ENCODE results near the gene NPLOC4. TPM values are rescaled to one million over a fixed set of nuclear protein-coding genes. Genes with fewer than 3 reads are reported as not detected.

NPLOC4 gene
- total RNA-seq, 2 donors from 2014 or later = 43.8 to 63.0 TPM

GRCh38 chr17:81552244-81553017 is 84.5 kb downstream of the NPLOC4 start, which contains the start of gene FAAP100:
TSS of gene FAAP100 (minus strand) at chr17:81552353. CDS start at chr17:81552330, 23 bp downstream.
- TF ChIP-seq POLR2A (IDR thresholded peaks at IDR 0.05) (peak in 2 of 3 donors; percentile 7 to 79), CTCF (IDR thresholded peaks at IDR 0.05) (peak in 1 of 7 experiments; percentile 15)
- intact Hi-C loops (cut with DNase I) = no loop called here
- Histone ChIP-seq H3K27me3 (no peaks in the 10 kb centered on the region), H3K27ac (peak within 1 kb of the TSS; percentile 47 to 86 (median 72)), H3K36me3 (replicated peaks in 1 of 2; ENCODE audit: insufficient read depth in 1 of 2, low read depth in 2 of 2) (peaks cover 0 to 5% of the 10 kb centered on the region in 2 donors), H3K4me1 (peaks cover 35% of the 10 kb centered on the region), H3K4me3 (peak within 1 kb of the TSS; percentile 57 to 85), H3K9me3 (no peaks in the 10 kb centered on the region)
- DNase-seq (peak; percentile 78 to 83 (median 80)), ATAC-seq (peak; percentile 86)
- WGBS, 2 donors = 0 to 1% methylated on average over 4 to 84 of the region's 85 CpGs

GRCh38 chr17:81551458-81552243 is 85.3 kb downstream of the NPLOC4 start:
- 1% methylated on average over 69 of the region's 69 CpGs; no CpG with 5 or more reads in 1 of the 2 donors for WGBS, 2 donors

GRCh38 chr17:81550830-81551457 is 86.0 kb downstream of the NPLOC4 start:
- ATAC-seq (no peak), DNase-seq (peak in 1 of 4 donors; percentile 22)
- peaks cover 35% of the 10 kb centered on the region for H3K4me1 ChIP-seq
- peak overlapping the region in 1 of 4 donors; percentile 77 for H3K27ac ChIP-seq
- intact Hi-C loops (cut with DNase I) = no loop called here
- H3K36me3 ChIP-seq (replicated peaks in 1 of 2; ENCODE audit: insufficient read depth in 1 of 2, low read depth in 2 of 2) = peaks cover 0 to 5% of the 10 kb centered on the region in 2 donors
- no peaks in the 10 kb centered on the region for H3K27me3 ChIP-seq
- no peaks in the 10 kb centered on the region for H3K9me3 ChIP-seq
- TF ChIP-seq POLR2A (IDR thresholded peaks at IDR 0.05) = no peak
- no peak for TF ChIP-seq CTCF (IDR thresholded peaks at IDR 0.05)
- H3K4me3 ChIP-seq = no peak overlapping the region
- WGBS, 2 donors = 77% methylated on average over 27 of the region's 27 CpGs; no CpG with 5 or more reads in 1 of the 2 donors

More at GRCh38 chr17:81551458-81552243, 85.3 kb downstream of the NPLOC4 start:
- H3K36me3 ChIP-seq (replicated peaks in 1 of 2; ENCODE audit: insufficient read depth in 1 of 2, low read depth in 2 of 2) = peaks cover 0 to 6% of the 10 kb centered on the region in 2 donors
- DNase-seq = peak in 3 of 4 donors; percentile 43 to 53 (median 51)
- intact Hi-C loops (cut with DNase I) = no loop called here
- H3K27ac ChIP-seq = peak overlapping the region; percentile 37 to 86 (median 62)
- TF ChIP-seq POLR2A (IDR thresholded peaks at IDR 0.05) = peak in 1 of 3 donors; percentile 27
- TF ChIP-seq CTCF (IDR thresholded peaks at IDR 0.05) = no peak
- no peaks in the 10 kb centered on the region for H3K9me3 ChIP-seq
- peak overlapping the region; percentile 57 to 85 for H3K4me3 ChIP-seq
- H3K27me3 ChIP-seq = no peaks in the 10 kb centered on the region
- H3K4me1 ChIP-seq = peaks cover 35% of the 10 kb centered on the region
- peak; percentile 4 for ATAC-seq

- 95 to 100% methylated on average over 1 to 8 of the region's 15 CpGs for WGBS, 2 donors
- H3K9me3 ChIP-seq = no peaks in the 10 kb centered on the region
- no peak overlapping the region for H3K27ac ChIP-seq
- ATAC-seq (no peak), DNase-seq (no peak)
- H3K27me3 ChIP-seq = no peaks in the 10 kb centered on the region
- TF ChIP-seq POLR2A (IDR thresholded peaks at IDR 0.05) (no peak), CTCF (IDR thresholded peaks at IDR 0.05) (no peak)
- H3K4me1 ChIP-seq = peaks cover 35% of the 10 kb centered on the region
- no peak overlapping the region for H3K4me3 ChIP-seq
- H3K36me3 ChIP-seq (replicated peaks in 1 of 2; ENCODE audit: insufficient read depth in 1 of 2, low read depth in 2 of 2) = peaks cover 0 to 8% of the 10 kb centered on the region in 2 donors
- intact Hi-C loops (cut with DNase I) = no loop called here
Measured at GRCh38 chr17:81550285-81550684, 86.6 kb downstream of the NPLOC4 start.

Measured in body of pancreas (tissue), 4 donors.